Epithelial cell of prostate (primary cell): ENCODE measurements around the gene CYGB.

Experiments
- DNase-seq: peaks from one replicate; pipeline ENCODE4 v3.0.0-alpha.2; 2011; ENCODE audit warnings: low read depth, low spot score
- H3K27ac ChIP-seq: fragments of 450-650 bp; 2 replicates; pipeline ENCODE4 v1.5.1; 2017; ENCODE audit warnings: mild to moderate bottlenecking

The CYGB gene

DNA sequence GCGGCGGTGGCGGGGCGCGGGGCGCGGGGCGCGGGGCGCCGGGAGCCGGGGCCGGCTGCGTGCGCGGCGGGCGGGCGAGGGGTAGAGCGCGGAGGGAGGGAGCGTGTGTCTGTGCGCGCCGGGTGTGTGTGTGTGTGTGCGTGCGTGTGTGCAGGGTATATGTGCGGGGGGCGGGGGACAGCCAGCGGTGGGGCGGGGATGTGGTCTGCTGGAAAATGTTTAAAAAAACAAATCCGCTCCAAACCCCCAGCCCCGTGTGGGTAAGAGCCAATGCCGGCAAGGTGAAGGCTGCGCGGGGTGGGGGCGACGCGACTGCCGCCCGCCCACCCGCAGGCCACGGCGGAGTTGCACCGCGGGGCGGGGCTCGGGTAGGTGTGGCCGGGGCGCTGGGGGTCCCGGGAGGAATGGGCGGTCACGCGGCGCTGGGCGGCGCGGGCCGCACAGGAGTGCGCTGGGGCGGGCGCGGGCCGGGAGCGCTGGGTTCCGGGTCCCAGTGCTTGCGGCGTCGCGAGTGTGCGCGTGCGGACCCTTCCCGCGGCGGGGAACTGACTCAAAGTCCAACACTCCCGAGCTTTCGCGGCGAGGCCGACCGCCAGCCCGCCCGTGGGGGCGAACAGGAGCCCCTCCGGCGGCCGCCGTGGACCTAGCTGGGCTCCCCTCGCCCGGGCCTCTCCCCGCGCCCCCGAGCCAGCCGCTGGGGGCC lies at the start of gene CYGB:
Gene CYGB, minus strand, starts transcription at position 132 of the 703 bp plus-strand sequence. CDS start 167 bp downstream, outside the sequence.
- H3K27ac ChIP-seq: no peak within 1 kb of the TSS
- DNase-seq: no peak

DNA sequence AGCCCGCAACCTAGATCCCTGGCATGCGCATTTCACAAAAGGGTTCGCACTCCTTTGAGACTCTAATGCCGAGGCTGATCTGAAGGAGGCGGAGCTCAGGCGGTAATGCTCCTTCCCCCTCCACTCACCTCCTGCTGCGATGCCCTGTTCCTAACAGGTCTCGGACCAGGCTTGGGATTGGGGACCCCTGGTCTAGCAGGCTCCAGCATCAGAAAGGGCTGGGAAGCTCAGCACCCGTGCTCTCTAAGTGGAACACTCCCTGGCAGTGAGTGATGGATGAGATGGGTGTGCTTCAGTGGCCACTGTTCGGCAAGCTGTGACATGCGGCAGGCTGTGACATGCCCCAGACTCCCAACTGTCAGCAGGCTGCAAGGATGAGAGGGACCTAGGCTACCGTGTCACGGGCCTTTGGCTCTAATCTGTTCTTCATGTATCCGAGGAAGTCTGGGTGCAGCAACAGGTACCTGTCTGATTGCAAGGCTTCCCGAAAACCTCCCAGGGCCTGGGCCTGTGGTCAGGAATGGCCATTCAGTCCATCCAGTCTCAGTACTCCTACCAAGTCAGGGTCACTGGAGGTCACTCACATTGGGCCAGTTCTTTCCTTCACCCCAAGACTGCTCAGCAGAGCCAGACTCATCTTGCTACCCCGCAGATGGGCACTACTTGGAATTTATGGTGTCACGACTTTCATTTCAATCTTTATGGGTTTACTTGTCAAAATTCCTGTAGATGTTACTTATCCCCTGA lies 49.4 kb upstream of the CYGB start:
- no peak for DNase-seq

DNA sequence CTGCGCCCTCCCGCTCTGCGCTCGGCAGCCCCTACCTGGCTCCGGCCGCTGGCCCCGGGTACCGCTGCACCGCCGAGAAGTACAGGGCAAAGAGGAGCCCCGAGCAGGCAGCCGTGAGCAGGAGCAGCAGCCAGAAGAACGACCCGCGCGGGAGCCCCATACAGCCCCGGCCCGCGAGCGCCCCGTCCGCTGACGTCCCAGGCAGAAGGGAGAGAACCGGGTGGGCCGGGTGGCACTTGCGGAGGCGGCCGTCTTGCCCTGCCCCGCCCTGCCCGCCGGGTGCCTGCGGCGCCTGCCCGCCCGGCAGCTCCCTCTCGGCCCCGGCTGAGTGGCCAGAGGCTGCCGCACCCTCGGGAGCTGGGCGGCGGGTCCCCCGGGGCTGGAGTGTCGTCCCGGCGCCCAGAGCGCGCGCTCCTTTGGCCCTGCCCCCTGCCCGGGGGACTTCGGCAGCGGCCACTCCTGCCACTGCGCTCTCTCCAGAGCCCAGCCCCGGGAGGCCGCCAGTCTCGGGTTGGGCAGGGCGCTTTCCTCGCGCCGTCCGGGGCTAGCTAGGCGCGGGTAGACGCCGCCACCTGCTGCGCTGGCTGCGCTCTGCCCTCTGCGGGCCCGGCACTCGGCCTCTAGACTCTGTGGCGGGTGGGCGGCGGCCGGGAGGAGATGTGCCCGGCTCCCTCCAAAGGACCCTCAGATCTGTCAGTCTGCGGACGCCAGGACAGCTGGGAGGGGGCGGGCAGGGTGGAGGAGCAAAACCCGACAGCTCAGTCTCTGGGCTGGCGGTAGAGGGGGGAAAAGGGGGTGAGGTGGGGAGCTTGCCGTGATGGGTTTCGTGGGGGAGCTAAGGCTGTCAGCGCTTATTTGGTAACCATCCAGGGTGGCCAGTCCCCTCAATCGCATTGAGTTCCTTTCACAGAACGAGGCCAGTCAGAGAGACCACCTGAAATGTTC lies 48.4 kb upstream of the CYGB start, which contains the start of gene ST6GALNAC2:
Gene ST6GALNAC2, minus strand, starts transcription at position 212 of the 945 bp plus-strand sequence. Its CDS starts 52 bp downstream, at position 160.
- peak within 1 kb of the TSS; percentile 96 for H3K27ac ChIP-seq
- no peak for DNase-seq

More for the DNA sequence above, 49.4 kb upstream of the CYGB start:
- H3K27ac ChIP-seq: peak overlapping the region; percentile 96

GRCh38 chr17:76585033-76585648 lies 47.6 kb upstream of the CYGB start:
- no peak for DNase-seq
- H3K27ac ChIP-seq: peak overlapping the region; percentile 96

GRCh38 chr17:76584427-76585032 lies 47.0 kb upstream of the CYGB start:
- no peak for DNase-seq
- H3K27ac ChIP-seq: peak overlapping the region; percentile 96

DNA sequence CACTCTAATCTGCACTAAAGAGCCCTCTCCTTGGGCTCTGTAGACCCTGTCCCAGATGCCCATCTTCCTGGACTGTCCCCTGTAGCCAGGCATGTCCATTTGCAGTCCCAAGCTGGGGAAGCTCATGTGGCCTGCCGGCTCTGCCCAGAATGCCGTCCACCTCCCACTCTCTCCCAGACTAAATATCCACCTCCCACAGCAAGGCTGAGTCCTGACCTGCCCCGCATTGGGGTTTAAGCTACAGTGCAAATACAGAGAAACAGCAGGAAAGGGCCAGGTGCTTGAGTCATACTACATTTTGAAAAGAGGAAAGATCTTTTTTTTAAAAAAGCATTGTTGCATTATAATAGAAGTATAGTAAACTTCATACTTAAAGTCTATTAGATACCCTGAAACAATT lies 45.2 kb upstream of the CYGB start:
- H3K27ac ChIP-seq: peak overlapping the region; percentile 96

GRCh38 chr17:76581515-76581914 lies 44.0 kb upstream of the CYGB start:
- H3K27ac ChIP-seq: peak overlapping the region; percentile 96
- DNase-seq: no peak

More for the DNA sequence above, 45.2 kb upstream of the CYGB start:
- DNase-seq: peak; percentile 58

GRCh38 chr17:76579281-76579680 lies 41.8 kb upstream of the CYGB start:
- DNase-seq: no peak
- peak overlapping the region; percentile 96 for H3K27ac ChIP-seq

- H3K27ac ChIP-seq: peak overlapping the region; percentile 96
- DNase-seq: peak; percentile 86
Measured at GRCh38 chr17:76578376-76578775, 40.9 kb upstream of the CYGB start.

GRCh38 chr17:76577876-76578275 lies 40.4 kb upstream of the CYGB start:
- peak overlapping the region; percentile 96 for H3K27ac ChIP-seq
- DNase-seq: no peak

DNA sequence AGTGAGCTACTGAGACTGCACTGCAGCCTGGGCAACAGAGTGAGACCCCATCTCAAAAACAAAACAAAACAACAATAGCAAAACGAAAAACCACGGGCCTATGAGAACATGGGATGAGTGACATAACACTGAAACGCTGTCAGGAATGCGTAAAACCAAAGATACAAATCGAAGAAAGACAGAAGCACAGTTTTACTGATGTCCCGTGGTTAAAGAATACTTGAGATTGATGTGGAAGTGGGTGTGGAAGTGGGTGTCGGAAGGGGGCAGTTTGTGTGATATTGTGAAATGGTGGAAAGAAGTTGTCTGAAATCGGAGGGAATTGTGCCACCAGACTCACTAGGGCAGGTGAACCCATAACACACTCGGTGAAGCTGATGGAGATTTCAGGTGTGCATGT lies 38.7 kb upstream of the CYGB start:
- no peak for DNase-seq
- H3K27ac ChIP-seq: no peak overlapping the region

GRCh38 chr17:76575570-76575969 lies 38.1 kb upstream of the CYGB start:
- DNase-seq: no peak
- no peak overlapping the region for H3K27ac ChIP-seq

- no peak for DNase-seq
- no peak overlapping the region for H3K27ac ChIP-seq
Measured at GRCh38 chr17:76574166-76574565, 36.7 kb upstream of the CYGB start.

DNA sequence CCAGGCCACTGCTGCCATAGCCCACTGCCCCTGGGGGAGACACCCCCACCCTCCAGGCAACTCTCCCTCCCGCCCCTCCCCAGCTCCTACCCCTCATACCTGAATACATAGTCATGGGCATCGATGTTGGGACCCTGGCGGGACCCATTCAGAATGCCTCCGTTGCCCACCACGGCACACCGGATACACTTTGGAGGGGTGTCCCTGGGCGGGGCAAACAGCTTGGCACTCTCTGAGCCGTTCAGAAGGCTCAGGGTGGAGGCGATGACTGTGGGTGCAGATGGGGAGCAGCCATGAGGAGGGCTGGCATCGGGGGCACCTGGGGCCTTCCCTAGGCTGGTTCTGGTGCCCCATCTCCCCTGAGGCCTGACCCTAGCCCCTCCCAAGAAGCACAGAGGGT lies 35.6 kb upstream of the CYGB start:
- no peak for DNase-seq

DNA sequence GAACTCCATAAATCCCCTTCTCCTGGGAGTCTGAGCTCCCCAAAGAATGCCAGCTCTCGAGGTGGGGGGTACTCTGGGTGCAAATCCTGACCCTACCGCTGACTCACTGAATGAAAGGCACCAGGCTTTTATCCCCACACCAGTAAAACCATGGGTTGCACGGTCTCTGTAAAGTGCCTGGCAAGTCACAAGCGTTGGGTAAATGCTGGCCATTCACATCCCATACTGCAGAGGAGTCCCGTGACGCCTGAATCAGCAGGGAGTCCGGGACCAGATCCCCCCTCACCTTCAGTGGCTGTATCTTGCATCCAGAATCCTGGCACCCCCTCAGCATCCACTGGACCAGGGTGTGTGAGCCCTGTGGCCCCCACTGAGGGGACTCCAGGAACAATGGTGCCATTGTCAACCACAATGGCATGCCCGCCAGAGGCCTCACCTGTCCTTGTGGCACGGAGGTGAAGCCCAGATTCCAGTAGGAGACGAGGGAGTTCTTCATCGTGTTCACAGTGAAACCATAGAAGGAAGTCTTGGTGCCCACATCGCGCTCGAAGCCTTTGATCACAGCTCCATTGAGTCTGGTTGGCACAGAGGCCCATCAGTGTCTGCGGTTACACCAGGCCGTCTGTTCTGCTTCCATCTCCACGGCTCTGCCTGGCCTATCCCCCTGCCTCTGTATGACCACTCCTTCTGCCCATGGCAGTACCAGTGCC lies 34.8 kb upstream of the CYGB start:
- DNase-seq: no peak
- H3K27ac ChIP-seq: no peak overlapping the region

More for the DNA sequence above, 35.6 kb upstream of the CYGB start:
- H3K27ac ChIP-seq: no peak overlapping the region

DNA sequence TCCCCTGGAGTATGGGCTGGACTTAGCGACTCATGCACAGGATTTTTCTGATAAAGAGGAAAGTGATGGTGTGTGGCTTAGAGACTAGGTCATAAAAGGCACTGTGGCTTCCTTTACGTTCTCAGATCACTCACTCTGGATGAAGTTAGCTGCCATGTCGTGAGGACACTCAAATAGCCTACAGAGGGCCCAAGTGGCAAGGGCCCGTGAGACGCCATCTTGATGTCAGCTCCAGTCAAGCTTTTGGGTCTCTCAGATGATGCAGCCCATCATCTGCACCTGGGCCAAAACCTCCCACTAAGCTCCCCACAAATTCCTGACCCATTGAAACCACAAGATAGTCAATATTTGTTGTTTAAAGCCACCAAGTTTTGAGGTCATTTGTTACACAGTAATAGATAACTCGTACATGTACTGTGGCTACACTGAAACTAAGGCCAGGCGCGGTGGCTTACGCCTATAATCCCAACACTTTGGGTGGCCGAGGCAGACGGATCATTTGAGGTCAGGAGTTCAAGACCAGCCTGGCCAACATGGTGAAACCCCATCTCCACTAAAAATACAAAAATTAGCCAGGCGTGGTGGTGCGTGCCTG lies 33.5 kb upstream of the CYGB start:
- no peak overlapping the region for H3K27ac ChIP-seq
- no peak for DNase-seq

GRCh38 chr17:76570457-76570856 lies 32.9 kb upstream of the CYGB start:
- no peak for DNase-seq
- no peak overlapping the region for H3K27ac ChIP-seq

GRCh38 chr17:76569607-76570279 lies 32.2 kb upstream of the CYGB start:
- no peak overlapping the region for H3K27ac ChIP-seq

More at GRCh38 chr17:76569607-76570279, 32.2 kb upstream of the CYGB start:
- DNase-seq: no peak
